ENCODE measurements around the gene LRRC10B. TPM values are rescaled to one million over a fixed set of nuclear protein-coding genes. Genes with fewer than 3 reads are reported as not detected.
A peak's percentile ranks its signal among the peaks of the same experiment; 100 is the strongest.

Gene LRRC10B
- total and polyA plus RNA-seq, 4 donors = 9.2 to 29.3 (median 11.5) TPM

GRCh38 chr11:61533401-61533800 lies 24.9 kb downstream of the LRRC10B start:
- Histone ChIP-seq H3K27me3 (ENCODE audit: control insufficient read depth in 3 of 3, insufficient read depth in 3 of 3, low read length in 2 of 3) (no peaks in the 10 kb centered on the region), H3K4me1 (ENCODE audit: control insufficient read depth in 5 of 5, insufficient read depth in 5 of 5, low read length in 5 of 5) (peaks cover 0 to 38% (median 17%) of the 10 kb centered on the region in 5 donors), H3K9me3 (ENCODE audit: control insufficient read depth in 4 of 4, insufficient read depth in 3 of 4, low read length in 3 of 4) (no peaks in the 10 kb centered on the region), H3K36me3 (ENCODE audit: control insufficient read depth in 4 of 4, insufficient read depth in 4 of 4, low read length in 4 of 4) (no peaks in the 10 kb centered on the region), H3K27ac (ENCODE audit: low read depth in 1 of 2, low read length in 1 of 2) (no peak overlapping the region), H3K4me3 (no peak overlapping the region), H3K9ac (ENCODE audit: insufficient read depth in 1 of 2, low read length in 2 of 2) (no peak overlapping the region)
- TF ChIP-seq, protein P1, sequence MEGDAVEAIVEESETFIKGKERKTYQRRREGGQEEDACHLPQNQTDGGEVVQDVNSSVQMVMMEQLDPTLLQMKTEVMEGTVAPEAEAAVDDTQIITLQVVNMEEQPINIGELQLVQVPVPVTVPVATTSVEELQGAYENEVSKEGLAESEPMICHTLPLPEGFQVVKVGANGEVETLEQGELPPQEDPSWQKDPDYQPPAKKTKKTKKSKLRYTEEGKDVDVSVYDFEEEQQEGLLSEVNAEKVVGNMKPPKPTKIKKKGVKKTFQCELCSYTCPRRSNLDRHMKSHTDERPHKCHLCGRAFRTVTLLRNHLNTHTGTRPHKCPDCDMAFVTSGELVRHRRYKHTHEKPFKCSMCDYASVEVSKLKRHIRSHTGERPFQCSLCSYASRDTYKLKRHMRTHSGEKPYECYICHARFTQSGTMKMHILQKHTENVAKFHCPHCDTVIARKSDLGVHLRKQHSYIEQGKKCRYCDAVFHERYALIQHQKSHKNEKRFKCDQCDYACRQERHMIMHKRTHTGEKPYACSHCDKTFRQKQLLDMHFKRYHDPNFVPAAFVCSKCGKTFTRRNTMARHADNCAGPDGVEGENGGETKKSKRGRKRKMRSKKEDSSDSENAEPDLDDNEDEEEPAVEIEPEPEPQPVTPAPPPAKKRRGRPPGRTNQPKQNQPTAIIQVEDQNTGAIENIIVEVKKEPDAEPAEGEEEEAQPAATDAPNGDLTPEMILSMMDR (IDR thresholded peaks at IDR 0.05; ENCODE audit: control extremely low read depth, extremely low read depth) = no peak
- WGBS, 2 donors = 74 to 81% methylated on average over 8 of the region's 8 CpGs
- ATAC-seq (ENCODE audit: insufficient read depth, low FRiP score) (no peak), DNase-seq (no peak)

GRCh38 chr11:61534025-61534932 lies 25.7 kb downstream of the LRRC10B start:
- Histone ChIP-seq H3K36me3 (ENCODE audit: control insufficient read depth in 4 of 4, insufficient read depth in 4 of 4, low read length in 4 of 4) (no peaks in the 10 kb centered on the region), H3K4me1 (ENCODE audit: control insufficient read depth in 5 of 5, insufficient read depth in 5 of 5, low read length in 5 of 5) (peaks cover 0 to 46% (median 17%) of the 10 kb centered on the region in 5 donors), H3K27me3 (ENCODE audit: control insufficient read depth in 3 of 3, insufficient read depth in 3 of 3, low read length in 2 of 3) (no peaks in the 10 kb centered on the region), H3K9me3 (ENCODE audit: control insufficient read depth in 4 of 4, insufficient read depth in 3 of 4, low read length in 3 of 4) (no peaks in the 10 kb centered on the region), H3K27ac (ENCODE audit: low read depth in 1 of 2, low read length in 1 of 2) (peak overlapping the region in 1 of 2 donors; percentile 11), H3K9ac (ENCODE audit: insufficient read depth in 1 of 2, low read length in 2 of 2) (no peak overlapping the region), H3K4me3 (no peak overlapping the region)
- DNase-seq (no peak), ATAC-seq (ENCODE audit: insufficient read depth, low FRiP score) (no peak)
- 83 to 87% methylated on average over 36 of the region's 36 CpGs for WGBS, 2 donors
- TF ChIP-seq, protein P1 (IDR thresholded peaks at IDR 0.05; ENCODE audit: control extremely low read depth, extremely low read depth) = no peak

DNA sequence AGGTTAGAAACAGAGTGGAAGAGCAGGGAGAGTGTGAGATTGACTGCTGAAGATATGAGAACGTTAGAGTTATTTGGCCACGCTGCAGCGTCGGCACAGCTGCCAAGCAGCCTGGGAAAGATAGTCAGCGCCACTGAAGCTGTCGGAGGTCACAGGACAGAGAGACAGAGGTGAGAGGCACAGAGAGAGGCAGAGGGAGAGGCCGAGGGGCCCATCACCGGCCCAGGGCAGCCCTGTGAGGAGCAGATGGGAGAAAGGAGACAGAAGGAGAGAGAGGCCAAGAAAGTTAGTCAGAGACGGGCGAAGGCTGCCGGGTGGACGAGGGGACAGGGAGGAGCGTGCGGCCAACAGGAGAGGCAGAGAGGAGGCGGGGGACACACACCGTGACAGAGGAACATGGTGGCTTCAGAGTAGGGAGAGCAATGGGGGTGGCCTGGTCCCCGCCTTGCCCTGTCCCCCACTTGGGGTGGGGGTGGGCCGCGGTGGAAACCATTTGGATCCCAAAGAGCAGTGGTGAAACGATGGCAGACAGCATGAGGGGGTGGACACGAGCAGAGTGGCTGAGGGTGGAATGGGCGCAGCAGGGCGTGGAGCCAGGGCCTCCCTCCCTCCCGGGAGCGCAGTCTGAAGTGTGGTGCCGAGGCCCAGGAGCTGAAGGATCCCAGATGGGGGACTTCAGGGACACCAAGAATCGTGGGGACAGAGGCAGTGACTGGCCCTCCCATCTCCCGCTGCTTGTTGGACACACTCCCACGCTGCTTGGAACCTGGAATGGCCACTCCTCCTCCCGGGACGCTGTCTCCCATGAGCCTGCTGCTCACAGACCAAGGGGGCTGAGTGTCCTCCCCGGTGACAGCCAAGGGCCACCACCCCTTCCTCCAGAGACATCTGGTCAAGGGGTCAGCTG lies 26.6 kb downstream of the LRRC10B start:
- H3K27ac ChIP-seq (ENCODE audit: low read depth in 1 of 2, low read length in 1 of 2) = peak overlapping the region in 1 of 2 donors; percentile 61
- 65 to 70% methylated on average over 31 to 32 of the region's 32 CpGs for WGBS, 2 donors
- H3K9ac ChIP-seq (ENCODE audit: insufficient read depth in 1 of 2, low read length in 2 of 2) = no peak overlapping the region
- no peak overlapping the region for H3K4me3 ChIP-seq
- H3K36me3 ChIP-seq (ENCODE audit: control insufficient read depth in 4 of 4, insufficient read depth in 4 of 4, low read length in 4 of 4) = no peaks in the 10 kb centered on the region
- no peaks in the 10 kb centered on the region for H3K9me3 ChIP-seq (ENCODE audit: control insufficient read depth in 4 of 4, insufficient read depth in 3 of 4, low read length in 3 of 4)
- TF ChIP-seq, protein P1 (IDR thresholded peaks at IDR 0.05; ENCODE audit: control extremely low read depth, extremely low read depth) = no peak
- no peaks in the 10 kb centered on the region for H3K27me3 ChIP-seq (ENCODE audit: control insufficient read depth in 3 of 3, insufficient read depth in 3 of 3, low read length in 2 of 3)
- H3K4me1 ChIP-seq (ENCODE audit: control insufficient read depth in 5 of 5, insufficient read depth in 5 of 5, low read length in 5 of 5) = peaks cover 0 to 44% (median 12%) of the 10 kb centered on the region in 5 donors
- ATAC-seq (ENCODE audit: insufficient read depth, low FRiP score) (no peak), DNase-seq (peak; percentile 84 to 89 (median 88))
